DND-41 (cell line): ENCODE measurements around the gene BPIFB3.

Experiments
- CTCF ChIP-seq: IDR thresholded peaks from 2 replicates; pipeline ENCODE4 v1.5.1; 2012; ENCODE audit warnings: borderline replicate concordance, low read length, moderate library complexity, mild to moderate bottlenecking; ENCODE audit not compliant: poor library complexity, severe bottlenecking; ENCODE audit errors: extremely low read depth
- EZH2 ChIP-seq: IDR thresholded peaks from 3 replicates; pipeline ENCODE4 v1.6.1; 2012; ENCODE audit warnings: borderline replicate concordance, low read depth, mild to moderate bottlenecking, moderate library complexity, low read length, inconsistent platforms; ENCODE audit not compliant: severe bottlenecking

- TF ChIP-seq CTCF (no peak), EZH2 (no peak)
These were observed 18.7 kb downstream of the BPIFB3 start for GRCh38 chr20:33072362-33072761.
